Fibroblast of lung (primary cell): Measurements from ENCODE around the gene TPD52L1. TPM values are rescaled to one million over a fixed set of nuclear protein-coding genes. Genes with fewer than 3 reads are reported as not detected.

Experiments used
- DNase-seq, 2 donors: peaks; one replicate each; pipeline versions ENCODE4 v3.0.0 to v3.0.0-alpha.2; 2010; ENCODE audit warnings: low read depth in 2 of 2
- H2AFZ ChIP-seq: 2 replicates; pipeline ENCODE4 v1.5.1; 2012; ENCODE audit warnings: low read length, control low read depth, inconsistent platforms
- H3K27ac ChIP-seq: 2 replicates; pipeline ENCODE4 v1.5.1; 2011; ENCODE audit warnings: low read length, control low read depth; ENCODE audit not compliant: insufficient read depth
- H3K27me3 ChIP-seq: 2 replicates; pipeline ENCODE4 v1.5.1; 2011; ENCODE audit warnings: mild to moderate bottlenecking, low read length; ENCODE audit not compliant: control insufficient read depth, insufficient read depth
- H3K36me3 ChIP-seq: 2 replicates; pipeline ENCODE4 v1.5.1; 2011; ENCODE audit warnings: low read length; ENCODE audit not compliant: control insufficient read depth, insufficient read depth
- H3K4me1 ChIP-seq: 2 replicates; pipeline ENCODE4 v1.5.1; 2011; ENCODE audit warnings: low read length; ENCODE audit not compliant: control insufficient read depth, insufficient read depth; ENCODE audit errors: extremely low read depth
- H3K4me2 ChIP-seq: 2 replicates; pipeline ENCODE4 v1.5.1; 2011; ENCODE audit warnings: low read length, control low read depth; ENCODE audit not compliant: insufficient read depth; ENCODE audit errors: extremely low read depth
- H3K4me3 ChIP-seq, 4 experiments: fragments of 200-600 bp in 1 of 4; sonication (generic) in 1 of 4; replicated peaks in 1 of 4; 2 replicates each; pipeline ENCODE4 v1.5.1; 2011 to 2016; ENCODE audit warnings: low read length in 4 of 4, low read depth in 3 of 4, mild to moderate bottlenecking in 3 of 4, control low read depth in 2 of 4, inconsistent platforms in 1 of 4, mixed read lengths in 1 of 4; ENCODE audit not compliant: insufficient read depth in 1 of 4; ENCODE audit errors: control extremely low read depth in 1 of 4
- H3K79me2 ChIP-seq: 2 replicates; pipeline ENCODE4 v1.5.1; 2012; ENCODE audit warnings: mild to moderate bottlenecking, low read length, inconsistent platforms; ENCODE audit not compliant: control insufficient read depth, insufficient read depth
- H3K9ac ChIP-seq: 2 replicates; pipeline ENCODE4 v1.5.1; 2011; ENCODE audit warnings: mild to moderate bottlenecking, low read length, control low read depth; ENCODE audit not compliant: insufficient read depth
- H3K9me3 ChIP-seq: 2 replicates; pipeline ENCODE4 v1.5.1; 2012; ENCODE audit warnings: low read depth, low read length; ENCODE audit not compliant: control insufficient read depth, insufficient read depth
- H4K20me1 ChIP-seq: 2 replicates; pipeline ENCODE4 v1.5.1; 2011; ENCODE audit warnings: low read length; ENCODE audit not compliant: control insufficient read depth, insufficient read depth; ENCODE audit errors: extremely low read depth
- EZH2 ChIP-seq: IDR thresholded peaks from 2 replicates; pipeline ENCODE4 v1.5.1; 2012; ENCODE audit warnings: low read length, control low read depth, mild to moderate bottlenecking; ENCODE audit errors: missing control alignments
- polyA plus RNA-seq, 2 donors: library from polyadenylated mRNA; depleted of rRNA in 1 of 2; stranded (reverse) in 1 of 2; unstranded in 1 of 2; fragments of >200 nt; gene quantifications; 2 replicates each; pipeline ENCODE4 v1.2.1, GENCODE V29; 2011 to 2012; ENCODE audit warnings: missing spikeins in 1 of 2
- total RNA-seq: library from RNA; depleted of rRNA; stranded (reverse); fragments of >200 nt; gene quantifications from 2 replicates; pipeline ENCODE4 v1.2.1, GENCODE V29; 2014
- TF ChIP-seq, protein P1 (sequence below), 2 donors: IDR thresholded peaks in 1 of 2; conservative IDR thresholded peaks in 1 of 2; 1 replicate in 1 of 2; 2 replicates in 1 of 2; pipeline ENCODE4 v1.5.1; 2011 to 2012; ENCODE audit warnings: low read length in 2 of 2, control low read depth in 1 of 2, inconsistent platforms in 1 of 2, low read depth in 1 of 2, mild to moderate bottlenecking in 1 of 2

The TPD52L1 gene
- total and polyA plus RNA-seq, 2 donors (not counting 1 experiment from before 2014, with no cell fraction given): 41.0 to 75.9 TPM

DNA sequence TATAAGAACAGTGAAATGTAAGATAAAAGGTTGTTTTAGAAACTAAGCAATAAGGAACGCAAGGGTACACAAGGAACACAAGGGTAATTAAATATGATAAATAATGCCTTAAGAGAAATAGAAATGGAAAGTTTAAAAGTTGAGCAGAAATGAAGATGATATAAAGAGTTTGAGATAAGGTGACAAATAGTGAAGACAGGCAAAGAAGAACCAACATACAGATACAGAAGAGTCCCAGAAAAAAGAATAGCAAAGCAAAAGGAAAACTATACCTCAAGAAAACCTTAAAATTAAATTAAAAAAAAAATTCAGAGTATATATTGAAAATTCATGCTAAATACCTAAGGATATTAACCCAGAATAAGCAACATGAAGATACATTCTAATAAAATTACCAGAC lies 131.8 kb downstream of the TPD52L1 start:
- Histone ChIP-seq H3K27ac (no peak overlapping the region), H4K20me1 (no peaks in the 10 kb centered on the region), H3K79me2 (no peaks in the 10 kb centered on the region), H3K36me3 (peaks cover under 1% of the 10 kb centered on the region), H3K4me1 (no peaks in the 10 kb centered on the region), H3K9ac (no peak overlapping the region), H3K4me2 (no peak overlapping the region), H3K4me3 (no peak overlapping the region), H3K27me3 (no peaks in the 10 kb centered on the region), H3K9me3 (no peaks in the 10 kb centered on the region), H2AFZ (no peak overlapping the region)
- no peak for TF ChIP-seq EZH2
- TF ChIP-seq, protein P1, sequence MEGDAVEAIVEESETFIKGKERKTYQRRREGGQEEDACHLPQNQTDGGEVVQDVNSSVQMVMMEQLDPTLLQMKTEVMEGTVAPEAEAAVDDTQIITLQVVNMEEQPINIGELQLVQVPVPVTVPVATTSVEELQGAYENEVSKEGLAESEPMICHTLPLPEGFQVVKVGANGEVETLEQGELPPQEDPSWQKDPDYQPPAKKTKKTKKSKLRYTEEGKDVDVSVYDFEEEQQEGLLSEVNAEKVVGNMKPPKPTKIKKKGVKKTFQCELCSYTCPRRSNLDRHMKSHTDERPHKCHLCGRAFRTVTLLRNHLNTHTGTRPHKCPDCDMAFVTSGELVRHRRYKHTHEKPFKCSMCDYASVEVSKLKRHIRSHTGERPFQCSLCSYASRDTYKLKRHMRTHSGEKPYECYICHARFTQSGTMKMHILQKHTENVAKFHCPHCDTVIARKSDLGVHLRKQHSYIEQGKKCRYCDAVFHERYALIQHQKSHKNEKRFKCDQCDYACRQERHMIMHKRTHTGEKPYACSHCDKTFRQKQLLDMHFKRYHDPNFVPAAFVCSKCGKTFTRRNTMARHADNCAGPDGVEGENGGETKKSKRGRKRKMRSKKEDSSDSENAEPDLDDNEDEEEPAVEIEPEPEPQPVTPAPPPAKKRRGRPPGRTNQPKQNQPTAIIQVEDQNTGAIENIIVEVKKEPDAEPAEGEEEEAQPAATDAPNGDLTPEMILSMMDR (conservative IDR thresholded peaks at IDR 0.05 in 1 of 2, IDR thresholded peaks at IDR 0.05 in 1 of 2; ENCODE audit: low read depth in 1 of 2, low read length in 2 of 2): no peak
- no peak for DNase-seq

DNA sequence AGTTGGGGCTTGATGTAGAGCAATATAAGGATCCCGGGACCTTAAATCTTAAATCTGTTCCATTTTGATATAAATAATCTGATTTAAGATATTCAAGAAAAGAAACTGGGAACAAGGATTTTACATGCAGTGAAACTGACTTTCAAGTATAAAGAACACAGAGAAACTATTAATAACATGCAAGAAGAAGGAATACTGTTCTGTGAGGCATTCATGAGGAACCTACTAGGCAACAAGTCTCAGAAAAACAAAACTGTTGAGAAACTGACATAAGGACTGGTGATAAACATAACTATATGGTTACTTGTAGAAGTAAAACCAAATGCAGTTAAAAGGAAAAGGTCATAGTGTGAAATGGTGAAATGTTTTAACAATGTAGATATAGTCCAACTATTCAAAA lies 132.4 kb downstream of the TPD52L1 start:
- Histone ChIP-seq H3K9me3 (no peaks in the 10 kb centered on the region), H3K36me3 (peaks cover 2% of the 10 kb centered on the region), H3K27ac (no peak overlapping the region), H3K79me2 (no peaks in the 10 kb centered on the region), H3K4me3 (no peak overlapping the region), H4K20me1 (no peaks in the 10 kb centered on the region), H3K4me2 (no peak overlapping the region), H2AFZ (no peak overlapping the region), H3K27me3 (no peaks in the 10 kb centered on the region), H3K9ac (no peak overlapping the region), H3K4me1 (no peaks in the 10 kb centered on the region)
- no peak for DNase-seq
- TF ChIP-seq, protein P1 (conservative IDR thresholded peaks at IDR 0.05 in 1 of 2, IDR thresholded peaks at IDR 0.05 in 1 of 2; ENCODE audit: low read depth in 1 of 2, low read length in 2 of 2): no peak
- TF ChIP-seq EZH2: no peak

DNA sequence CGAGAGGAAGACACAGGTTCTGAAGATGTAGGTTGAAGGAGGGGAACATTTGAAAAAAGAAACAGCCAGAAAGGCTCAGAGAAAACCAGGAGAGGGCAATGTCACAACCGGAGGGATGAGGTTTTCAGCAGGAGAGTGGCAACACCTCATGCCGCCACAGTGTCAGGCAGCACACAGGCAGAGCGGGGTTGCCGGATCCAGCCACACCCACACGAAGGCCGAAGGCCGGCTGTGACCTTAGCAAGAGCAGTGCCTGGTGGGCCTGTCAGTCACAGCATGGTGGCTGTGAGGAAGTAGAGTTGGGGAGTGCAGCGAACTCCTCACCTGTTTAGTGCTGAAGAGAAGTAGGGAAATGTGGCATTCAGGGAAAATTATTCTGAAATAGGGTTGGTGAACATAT lies 134.1 kb downstream of the TPD52L1 start:
- no peak overlapping the region for H3K4me3 ChIP-seq
- H3K27ac ChIP-seq: no peak overlapping the region
- H2AFZ ChIP-seq: no peak overlapping the region
- no peak for DNase-seq
- H3K9me3 ChIP-seq: no peaks in the 10 kb centered on the region
- no peaks in the 10 kb centered on the region for H3K27me3 ChIP-seq
- peaks cover 2% of the 10 kb centered on the region for H3K36me3 ChIP-seq
- H3K4me2 ChIP-seq: no peak overlapping the region
- no peaks in the 10 kb centered on the region for H4K20me1 ChIP-seq
- H3K79me2 ChIP-seq: no peaks in the 10 kb centered on the region
- H3K4me1 ChIP-seq: no peaks in the 10 kb centered on the region
- no peak for TF ChIP-seq EZH2
- TF ChIP-seq, protein P1 (conservative IDR thresholded peaks at IDR 0.05 in 1 of 2, IDR thresholded peaks at IDR 0.05 in 1 of 2; ENCODE audit: low read depth in 1 of 2, low read length in 2 of 2): no peak
- no peak overlapping the region for H3K9ac ChIP-seq
